Panc1 (cell line): ENCODE measurements around the gene CST4. TPM values are rescaled to one million over a fixed set of nuclear protein-coding genes. Genes with fewer than 3 reads are reported as not detected.

Experiments used
- ATAC-seq: fragments of 200-7000 bp; cut with Tn5 transposase; 2 replicates; pipeline ENCODE4 v1.9.1; 2020; ENCODE audit warnings: mild to moderate bottlenecking, moderate library complexity
- BruUV-seq: library from RNA; stranded (reverse); fragments of 400-500 nt; replicated peaks from 2 replicates; lab custom pipeline; 2021; lab: Mats Ljungman, UMichigan
- CTCF ChIA-PET: fragments of 300-600 bp; sonication (Branson Sonifier 250); formaldehyde crosslinking; loops from one replicate; lab custom pipeline; 2022; ENCODE audit warnings: antibody characterized with exemption; lab: Charles Lee
- POLR2A ChIA-PET: fragments of 300-600 bp; sonication (Branson Sonifier 250); formaldehyde crosslinking; loops from one replicate; lab custom pipeline; 2022; ENCODE audit warnings: antibody characterized with exemption; lab: Charles Lee
- DNase-seq: peaks from one replicate; pipeline ENCODE4 v3.0.0-alpha.2; 2010; ENCODE audit warnings: low read depth, low spot score
- H3K27ac ChIP-seq: 2 replicates; pipeline ENCODE4 v1.5.1; 2011; ENCODE audit warnings: mild to moderate bottlenecking, low read length, inconsistent platforms
- H3K27me3 ChIP-seq: fragments of 200-500 bp; sonication (Bioruptor generic); 2 replicates; pipeline ENCODE4 v1.6.0; 2014; ENCODE audit warnings: low read length, inconsistent platforms; ENCODE audit not compliant: control insufficient read depth, insufficient read depth
- H3K36me3 ChIP-seq: fragments of 200-500 bp; sonication (Bioruptor generic); 2 replicates; pipeline ENCODE4 v1.5.1; 2014; ENCODE audit warnings: inconsistent platforms, mild to moderate bottlenecking, low read length, moderate library complexity; ENCODE audit not compliant: control insufficient read depth, insufficient read depth
- H3K4me1 ChIP-seq: 2 replicates; pipeline ENCODE4 v1.5.1; 2011; ENCODE audit warnings: inconsistent platforms, mild to moderate bottlenecking, low read length, moderate library complexity; ENCODE audit not compliant: control insufficient read depth, insufficient read depth
- H3K4me3 ChIP-seq, 2 experiments: 2 replicates each; pipeline ENCODE4 v1.5.1; 2011 to 2012; ENCODE audit warnings: low read depth in 2 of 2, low read length in 2 of 2, mild to moderate bottlenecking in 2 of 2, inconsistent platforms in 1 of 2, moderate library complexity in 1 of 2
- H3K9me3 ChIP-seq: fragments of 200-500 bp; sonication (Bioruptor generic); 2 replicates; pipeline ENCODE4 v1.5.1; 2014; ENCODE audit warnings: low read depth, mild to moderate bottlenecking, inconsistent platforms, low read length, moderate library complexity; ENCODE audit not compliant: control insufficient read depth, insufficient read depth
- POLR2AphosphoS5 ChIP-seq: IDR thresholded peaks from 2 replicates; pipeline ENCODE4 v1.6.1; 2012; ENCODE audit warnings: mild to moderate bottlenecking, low read depth, low read length, moderate library complexity
- SIN3A ChIP-seq: IDR thresholded peaks from 2 replicates; pipeline ENCODE4 v1.6.1; 2012; ENCODE audit warnings: low read depth, mild to moderate bottlenecking, low read length, moderate library complexity, borderline replicate concordance; ENCODE audit not compliant: insufficient read depth
- TCF7L2 ChIP-seq: IDR thresholded peaks from 2 replicates; pipeline ENCODE4 v1.6.1; 2011; ENCODE audit warnings: mild to moderate bottlenecking, low read depth, low read length, inconsistent platforms
- in situ Hi-C: cut with HindIII; loops from 2 replicates; pipeline ENCODE4 v1.10.0; 2016; ENCODE audit warnings: low sequenced_read_pairs, low pct_unique_long_range_greater_than_20kb
- intact Hi-C: fragments of 100-400 bp; cut with micrococcal nuclease; formaldehyde crosslinking; loops from one replicate; pipeline ENCODE4 v1.10.0; 2022; ENCODE audit not compliant: unreplicated experiment
- total RNA-seq: library from RNA; stranded (reverse); gene quantifications from one replicate; pipeline ENCODE4 v1.2.1, GENCODE V29; 2021; ENCODE audit not compliant: unreplicated experiment
- TF ChIP-seq, protein P1 (sequence below): fragments of 450-650 bp; IDR thresholded peaks from 2 replicates; pipeline ENCODE4 v1.5.1; 2017; ENCODE audit warnings: mild to moderate bottlenecking
- TF ChIP-seq, protein P2 (sequence below), 2 experiments: IDR thresholded peaks; 2 replicates each; pipeline ENCODE4 v1.6.1; 2011 to 2012; ENCODE audit warnings: low read depth in 2 of 2, control low read depth in 1 of 2, low read length in 1 of 2, mild to moderate bottlenecking in 1 of 2, moderate library complexity in 1 of 2; ENCODE audit not compliant: insufficient read depth in 1 of 2

CST4 gene
- total RNA-seq, 1 experiment from 2014 or later, result not detected

DNA sequence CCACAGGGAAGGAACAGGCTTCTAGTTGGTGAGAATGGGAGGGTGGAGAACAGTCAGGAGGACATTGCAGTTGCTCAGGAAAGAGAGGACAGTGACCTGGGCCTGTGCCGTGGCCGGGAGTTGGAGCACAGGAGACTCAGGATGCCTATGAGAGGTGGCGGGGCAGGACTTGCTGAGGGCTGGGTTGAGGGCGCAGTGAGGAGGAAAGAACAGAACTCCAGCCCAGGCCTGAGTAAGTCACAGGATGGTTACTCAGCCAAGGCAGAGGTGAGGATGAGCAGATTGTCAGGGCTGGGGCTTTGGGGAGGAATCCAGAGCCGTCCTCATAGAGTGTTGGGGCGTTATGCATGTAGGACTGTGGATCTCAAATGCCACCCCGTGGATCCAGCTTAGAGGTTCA is 21.2 kb downstream of the CST4 start:
- H3K9me3 ChIP-seq, result no peaks in the 10 kb centered on the region
- H3K4me1 ChIP-seq, result no peaks in the 10 kb centered on the region
- DNase-seq (no peak), ATAC-seq (no peak)
- no peak for TF ChIP-seq TCF7L2
- TF ChIP-seq, protein P1, sequence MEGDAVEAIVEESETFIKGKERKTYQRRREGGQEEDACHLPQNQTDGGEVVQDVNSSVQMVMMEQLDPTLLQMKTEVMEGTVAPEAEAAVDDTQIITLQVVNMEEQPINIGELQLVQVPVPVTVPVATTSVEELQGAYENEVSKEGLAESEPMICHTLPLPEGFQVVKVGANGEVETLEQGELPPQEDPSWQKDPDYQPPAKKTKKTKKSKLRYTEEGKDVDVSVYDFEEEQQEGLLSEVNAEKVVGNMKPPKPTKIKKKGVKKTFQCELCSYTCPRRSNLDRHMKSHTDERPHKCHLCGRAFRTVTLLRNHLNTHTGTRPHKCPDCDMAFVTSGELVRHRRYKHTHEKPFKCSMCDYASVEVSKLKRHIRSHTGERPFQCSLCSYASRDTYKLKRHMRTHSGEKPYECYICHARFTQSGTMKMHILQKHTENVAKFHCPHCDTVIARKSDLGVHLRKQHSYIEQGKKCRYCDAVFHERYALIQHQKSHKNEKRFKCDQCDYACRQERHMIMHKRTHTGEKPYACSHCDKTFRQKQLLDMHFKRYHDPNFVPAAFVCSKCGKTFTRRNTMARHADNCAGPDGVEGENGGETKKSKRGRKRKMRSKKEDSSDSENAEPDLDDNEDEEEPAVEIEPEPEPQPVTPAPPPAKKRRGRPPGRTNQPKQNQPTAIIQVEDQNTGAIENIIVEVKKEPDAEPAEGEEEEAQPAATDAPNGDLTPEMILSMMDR, result no peak
- TF ChIP-seq SIN3A, result no peak
- no peak for TF ChIP-seq POLR2AphosphoS5
- TF ChIP-seq, protein P2, sequence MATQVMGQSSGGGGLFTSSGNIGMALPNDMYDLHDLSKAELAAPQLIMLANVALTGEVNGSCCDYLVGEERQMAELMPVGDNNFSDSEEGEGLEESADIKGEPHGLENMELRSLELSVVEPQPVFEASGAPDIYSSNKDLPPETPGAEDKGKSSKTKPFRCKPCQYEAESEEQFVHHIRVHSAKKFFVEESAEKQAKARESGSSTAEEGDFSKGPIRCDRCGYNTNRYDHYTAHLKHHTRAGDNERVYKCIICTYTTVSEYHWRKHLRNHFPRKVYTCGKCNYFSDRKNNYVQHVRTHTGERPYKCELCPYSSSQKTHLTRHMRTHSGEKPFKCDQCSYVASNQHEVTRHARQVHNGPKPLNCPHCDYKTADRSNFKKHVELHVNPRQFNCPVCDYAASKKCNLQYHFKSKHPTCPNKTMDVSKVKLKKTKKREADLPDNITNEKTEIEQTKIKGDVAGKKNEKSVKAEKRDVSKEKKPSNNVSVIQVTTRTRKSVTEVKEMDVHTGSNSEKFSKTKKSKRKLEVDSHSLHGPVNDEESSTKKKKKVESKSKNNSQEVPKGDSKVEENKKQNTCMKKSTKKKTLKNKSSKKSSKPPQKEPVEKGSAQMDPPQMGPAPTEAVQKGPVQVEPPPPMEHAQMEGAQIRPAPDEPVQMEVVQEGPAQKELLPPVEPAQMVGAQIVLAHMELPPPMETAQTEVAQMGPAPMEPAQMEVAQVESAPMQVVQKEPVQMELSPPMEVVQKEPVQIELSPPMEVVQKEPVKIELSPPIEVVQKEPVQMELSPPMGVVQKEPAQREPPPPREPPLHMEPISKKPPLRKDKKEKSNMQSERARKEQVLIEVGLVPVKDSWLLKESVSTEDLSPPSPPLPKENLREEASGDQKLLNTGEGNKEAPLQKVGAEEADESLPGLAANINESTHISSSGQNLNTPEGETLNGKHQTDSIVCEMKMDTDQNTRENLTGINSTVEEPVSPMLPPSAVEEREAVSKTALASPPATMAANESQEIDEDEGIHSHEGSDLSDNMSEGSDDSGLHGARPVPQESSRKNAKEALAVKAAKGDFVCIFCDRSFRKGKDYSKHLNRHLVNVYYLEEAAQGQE (IDR thresholded peaks at IDR 0.05; ENCODE audit: insufficient read depth in 1 of 2, low read depth in 2 of 2, low read length in 1 of 2), result no peak
- no peak overlapping the region for H3K4me3 ChIP-seq
- in situ Hi-C loops, result no loop called here
- ChIA-PET POLR2A (no interaction called here), CTCF (interaction anchor here (1.3 kb wide), 1 partner anchor 204 kb away, joined by 3 read pairs; no protein-coding TSS in a partner anchor)
- no peak overlapping the region for H3K27ac ChIP-seq
- intact Hi-C loops, result loop anchor here (5.0 kb wide), 1 partner anchor 330 kb away; no protein-coding TSS in a partner anchor
- H3K36me3 ChIP-seq, result no peaks in the 10 kb centered on the region
- no TSS peak for BruUV-seq
- no peaks in the 10 kb centered on the region for H3K27me3 ChIP-seq

DNA sequence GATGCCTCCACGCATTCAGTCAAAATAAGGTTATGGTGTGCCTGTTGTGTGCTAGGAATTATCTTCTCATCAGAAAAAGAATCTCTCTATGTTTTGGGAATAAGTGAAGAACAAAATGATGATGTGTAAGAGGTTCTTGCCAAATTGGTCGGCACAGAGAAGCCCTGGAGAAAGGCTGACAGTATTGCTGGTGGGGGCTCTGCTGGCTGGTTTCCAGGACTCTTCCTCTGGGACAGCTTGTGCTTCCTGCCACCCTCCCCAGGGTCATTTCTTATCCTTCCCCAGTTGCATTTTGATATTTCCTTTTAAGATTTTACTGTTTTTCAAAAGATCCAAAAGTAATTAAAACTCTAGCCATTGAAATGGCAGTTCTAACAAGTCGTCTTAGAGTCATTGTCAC is 22.1 kb downstream of the CST4 start:
- no peak for ATAC-seq
- intact Hi-C loops, result loop anchor here (5.0 kb wide), 1 partner anchor 331 kb away; no protein-coding TSS in a partner anchor
- in situ Hi-C loops, result no loop called here
- no peak overlapping the region for H3K4me3 ChIP-seq
- H3K27ac ChIP-seq, result no peak overlapping the region
- DNase-seq, result no peak
- ChIA-PET POLR2A (no interaction called here), CTCF (no interaction called here)
- no TSS peak for BruUV-seq
- H3K4me1 ChIP-seq, result no peaks in the 10 kb centered on the region
- no peaks in the 10 kb centered on the region for H3K36me3 ChIP-seq
- TF ChIP-seq SIN3A (no peak), POLR2AphosphoS5 (no peak), TCF7L2 (no peak)
- TF ChIP-seq, protein P1, result no peak
- TF ChIP-seq, protein P2 (IDR thresholded peaks at IDR 0.05; ENCODE audit: insufficient read depth in 1 of 2, low read depth in 2 of 2, low read length in 1 of 2), result no peak
- H3K9me3 ChIP-seq, result no peaks in the 10 kb centered on the region
- no peaks in the 10 kb centered on the region for H3K27me3 ChIP-seq
